Fibroblast of the aortic adventitia (primary cell): Measurements from ENCODE around the gene MTF1. TPM values are rescaled to one million over a fixed set of nuclear protein-coding genes. Genes with fewer than 3 reads are reported as not detected.
A peak's percentile ranks its signal among the peaks of the same experiment; 100 is the strongest.
"Not testable (repeated sequence)": the region's sequence is repeated elsewhere in the genome, so short reads cannot be mapped to it uniquely, and the experiment has no call there.

ENCODE experiments used
- DNase-seq: peaks from one replicate; pipeline ENCODE4 v3.0.0-alpha.2; 2010; ENCODE audit warnings: low read depth
- H3K4me3 ChIP-seq: 2 replicates; pipeline ENCODE4 v1.5.1; 2011; ENCODE audit warnings: low read depth, mild to moderate bottlenecking, control low read depth, low read length, moderate library complexity
- total RNA-seq: library from RNA; depleted of rRNA; stranded (reverse); fragments of >200 nt; gene quantifications from 2 replicates; pipeline ENCODE4 v1.2.3, GENCODE V29; 2012; ENCODE audit warnings: low replicate concordance
- TF ChIP-seq, protein P1 (sequence below): IDR thresholded peaks from 2 replicates; pipeline ENCODE4 v1.5.1; 2011; ENCODE audit warnings: mild to moderate bottlenecking, low read length, control low read depth, inconsistent platforms; ENCODE audit not compliant: insufficient read depth

MTF1 gene
- total RNA-seq, 1 donor, result 4.7 TPM

- DNase-seq, result no peak
- TF ChIP-seq, protein P1, sequence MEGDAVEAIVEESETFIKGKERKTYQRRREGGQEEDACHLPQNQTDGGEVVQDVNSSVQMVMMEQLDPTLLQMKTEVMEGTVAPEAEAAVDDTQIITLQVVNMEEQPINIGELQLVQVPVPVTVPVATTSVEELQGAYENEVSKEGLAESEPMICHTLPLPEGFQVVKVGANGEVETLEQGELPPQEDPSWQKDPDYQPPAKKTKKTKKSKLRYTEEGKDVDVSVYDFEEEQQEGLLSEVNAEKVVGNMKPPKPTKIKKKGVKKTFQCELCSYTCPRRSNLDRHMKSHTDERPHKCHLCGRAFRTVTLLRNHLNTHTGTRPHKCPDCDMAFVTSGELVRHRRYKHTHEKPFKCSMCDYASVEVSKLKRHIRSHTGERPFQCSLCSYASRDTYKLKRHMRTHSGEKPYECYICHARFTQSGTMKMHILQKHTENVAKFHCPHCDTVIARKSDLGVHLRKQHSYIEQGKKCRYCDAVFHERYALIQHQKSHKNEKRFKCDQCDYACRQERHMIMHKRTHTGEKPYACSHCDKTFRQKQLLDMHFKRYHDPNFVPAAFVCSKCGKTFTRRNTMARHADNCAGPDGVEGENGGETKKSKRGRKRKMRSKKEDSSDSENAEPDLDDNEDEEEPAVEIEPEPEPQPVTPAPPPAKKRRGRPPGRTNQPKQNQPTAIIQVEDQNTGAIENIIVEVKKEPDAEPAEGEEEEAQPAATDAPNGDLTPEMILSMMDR, result no peak
- no peak overlapping the region for H3K4me3 ChIP-seq
These were observed 42.0 kb upstream of the MTF1 start for GRCh38 chr1:37901191-37901892.

DNA sequence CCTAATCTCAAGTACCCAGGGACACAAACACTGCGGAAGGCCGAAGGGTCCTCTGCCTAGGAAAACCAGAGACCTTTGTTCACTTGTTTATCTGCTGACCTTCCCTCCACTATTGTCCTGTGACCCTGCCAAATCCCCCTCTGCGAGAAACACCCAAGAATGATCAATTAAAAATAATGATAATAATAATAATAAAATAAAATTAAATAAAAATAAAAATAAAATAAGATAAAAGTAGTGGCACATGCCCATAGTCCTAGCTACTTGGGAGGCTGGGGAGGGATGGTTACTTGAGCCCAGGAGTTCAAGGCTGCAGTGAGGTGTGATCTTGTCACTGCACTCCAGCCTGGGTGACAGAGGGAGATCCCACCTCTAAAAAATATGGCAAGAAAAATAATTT is 38.2 kb upstream of the MTF1 start:
- not testable (repeated sequence) for H3K4me3 ChIP-seq, DNase-seq

GRCh38 chr1:37893673-37894072 is 34.3 kb upstream of the MTF1 start:
- TF ChIP-seq, protein P1, result no peak
- no peak for DNase-seq
- no peak overlapping the region for H3K4me3 ChIP-seq

- TF ChIP-seq, protein P1, result no peak
- peak; percentile 15 for DNase-seq
- no peak overlapping the region for H3K4me3 ChIP-seq
These were observed 33.0 kb upstream of the MTF1 start for GRCh38 chr1:37892151-37893047.

DNA sequence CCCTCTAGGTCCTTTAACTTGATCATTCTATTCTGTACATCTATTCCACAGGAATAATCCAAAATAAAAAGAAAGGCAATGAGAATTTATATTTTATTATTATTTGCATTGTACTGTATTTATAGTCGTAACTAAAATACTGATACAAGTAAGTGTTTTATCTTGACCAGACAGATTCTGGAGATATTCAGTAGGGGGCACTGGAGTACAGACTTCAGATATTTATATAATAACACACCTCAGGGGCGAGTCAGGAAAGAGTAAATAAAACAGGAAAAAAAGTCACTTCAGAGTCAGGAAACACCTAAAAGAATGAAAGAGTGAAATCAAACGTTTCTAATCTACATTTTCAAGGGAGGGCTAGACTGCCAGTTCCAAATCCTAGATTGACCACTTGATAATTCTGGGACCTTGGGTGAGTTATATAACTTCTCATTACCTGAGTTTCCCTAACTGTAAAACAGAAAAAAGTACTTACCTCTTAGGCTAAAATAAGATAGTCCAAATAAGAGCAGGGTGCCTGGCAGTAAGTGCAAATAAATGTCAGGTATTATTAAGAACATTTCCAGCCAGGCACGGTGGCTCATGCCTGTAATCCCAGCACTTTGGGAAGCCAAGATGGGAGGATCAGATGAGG is 31.1 kb upstream of the MTF1 start:
- peak; percentile 45 for DNase-seq
- H3K4me3 ChIP-seq, result no peak overlapping the region
- TF ChIP-seq, protein P1, result peak; percentile 22

DNA sequence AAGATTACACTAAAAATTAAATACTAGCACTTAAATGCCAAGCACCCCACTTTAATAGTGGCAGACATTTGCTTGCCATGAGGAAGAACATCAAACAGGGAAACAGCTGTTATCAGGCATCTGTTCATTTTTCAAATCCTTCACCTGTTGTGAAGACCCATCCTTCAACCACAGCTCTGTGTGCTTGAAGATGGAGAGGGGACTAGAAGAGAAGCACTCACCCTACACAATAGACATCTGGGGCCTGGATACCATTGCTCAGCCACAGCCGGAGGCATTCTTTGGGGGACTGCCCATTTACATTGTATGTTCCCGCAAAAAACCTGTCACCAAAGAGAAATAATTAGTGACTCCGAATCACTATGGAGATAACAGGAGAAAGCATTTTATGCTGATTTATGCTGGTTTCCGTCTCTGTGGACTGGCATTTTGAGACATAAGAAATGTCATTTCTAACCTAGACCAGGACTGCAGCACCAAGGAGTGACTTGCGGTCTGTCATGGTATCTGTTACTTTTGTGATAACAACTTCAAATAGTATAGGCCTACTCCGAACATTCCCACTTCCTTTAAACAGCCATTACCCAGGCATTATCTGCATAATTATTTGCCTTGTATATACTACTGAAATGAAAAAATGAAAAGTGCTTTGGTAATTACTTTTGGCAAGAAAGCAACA is 28.8 kb upstream of the MTF1 start:
- no peak for DNase-seq
- TF ChIP-seq, protein P1, result no peak
- no peak overlapping the region for H3K4me3 ChIP-seq
